Neural crest cell (in vitro differentiated cells): Measurements from ENCODE around the gene PLEKHJ1. TPM values are rescaled to one million over a fixed set of nuclear protein-coding genes. Genes with fewer than 3 reads are reported as not detected.

ENCODE experiments used
- DNase-seq: peaks from one replicate; pipeline ENCODE4 v3.0.0; 2021; ENCODE audit warnings: low read depth, mixed read lengths, low spot score
- H3K27ac Mint-ChIP-seq: one replicate; pipeline ENCODE4 v1.8.0; 2021; ENCODE audit warnings: mild to moderate bottlenecking, mixed read lengths; ENCODE audit not compliant: unreplicated experiment
- H3K27me3 Mint-ChIP-seq: 2 replicates; pipeline ENCODE4 v1.8.0; 2021; ENCODE audit warnings: low read depth, mild to moderate bottlenecking, mixed read lengths
- H3K36me3 Mint-ChIP-seq: 2 replicates; pipeline ENCODE4 v1.8.0; 2021; ENCODE audit warnings: low read depth, mild to moderate bottlenecking, mixed read lengths
- H3K4me1 Mint-ChIP-seq: 2 replicates; pipeline ENCODE4 v1.8.0; 2021; ENCODE audit warnings: mixed read lengths
- H3K4me3 Mint-ChIP-seq: one replicate; pipeline ENCODE4 v1.8.0; 2021; ENCODE audit warnings: mild to moderate bottlenecking, mixed read lengths
- H3K9me3 Mint-ChIP-seq: 2 replicates; pipeline ENCODE4 v1.8.0; 2021; ENCODE audit warnings: mixed read lengths
- total RNA-seq: library from RNA; stranded (reverse); gene quantifications from 2 replicates; pipeline ENCODE4 v1.2.1, GENCODE V29; 2021
- TF ChIP-seq, protein P1 (sequence below): fragments of 200-600 bp; sonication (generic); conservative IDR thresholded peaks from 2 replicates; pipeline ENCODE4 v1.5.0; 2021; ENCODE audit warnings: antibody characterized with exemption, mild to moderate bottlenecking

PLEKHJ1 gene
- total RNA-seq, 1 donor from 2014 or later, result 137 TPM

DNA sequence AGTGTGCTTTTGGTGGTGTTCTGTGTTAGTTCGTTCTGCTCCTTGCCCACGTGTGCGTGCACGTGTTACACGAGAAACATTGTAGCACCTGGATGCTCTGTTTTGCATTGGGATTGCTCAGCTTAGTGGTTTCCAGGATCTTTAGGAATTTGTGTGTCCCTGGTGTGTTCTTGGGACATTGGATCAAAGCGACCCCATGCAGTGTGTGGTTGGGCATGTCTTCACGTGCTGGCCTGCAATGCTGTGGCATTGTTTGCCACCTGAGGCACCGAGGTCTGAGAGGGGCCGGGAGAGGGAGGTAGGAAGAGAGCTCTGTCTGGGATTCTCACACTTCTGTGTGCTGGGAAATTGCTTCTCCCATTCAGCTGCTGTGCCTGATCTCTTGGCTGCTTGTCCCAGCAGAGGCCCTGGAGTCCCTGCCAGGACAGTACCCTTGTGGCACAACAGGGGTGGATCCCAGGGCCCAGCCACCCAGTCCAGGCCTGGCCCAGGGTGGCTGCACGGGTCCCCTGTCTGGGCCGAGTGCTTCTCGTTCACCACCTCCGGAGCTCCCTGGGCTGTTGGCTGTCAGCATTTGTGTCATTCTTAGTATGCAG, 11.3 kb downstream of the PLEKHJ1 start:
- H3K36me3 Mint-ChIP-seq, result peaks cover 6% of the 10 kb centered on the region
- H3K27me3 Mint-ChIP-seq, result peaks cover 3% of the 10 kb centered on the region
- H3K4me3 Mint-ChIP-seq, result peak overlapping the region; percentile 44
- TF ChIP-seq, protein P1, sequence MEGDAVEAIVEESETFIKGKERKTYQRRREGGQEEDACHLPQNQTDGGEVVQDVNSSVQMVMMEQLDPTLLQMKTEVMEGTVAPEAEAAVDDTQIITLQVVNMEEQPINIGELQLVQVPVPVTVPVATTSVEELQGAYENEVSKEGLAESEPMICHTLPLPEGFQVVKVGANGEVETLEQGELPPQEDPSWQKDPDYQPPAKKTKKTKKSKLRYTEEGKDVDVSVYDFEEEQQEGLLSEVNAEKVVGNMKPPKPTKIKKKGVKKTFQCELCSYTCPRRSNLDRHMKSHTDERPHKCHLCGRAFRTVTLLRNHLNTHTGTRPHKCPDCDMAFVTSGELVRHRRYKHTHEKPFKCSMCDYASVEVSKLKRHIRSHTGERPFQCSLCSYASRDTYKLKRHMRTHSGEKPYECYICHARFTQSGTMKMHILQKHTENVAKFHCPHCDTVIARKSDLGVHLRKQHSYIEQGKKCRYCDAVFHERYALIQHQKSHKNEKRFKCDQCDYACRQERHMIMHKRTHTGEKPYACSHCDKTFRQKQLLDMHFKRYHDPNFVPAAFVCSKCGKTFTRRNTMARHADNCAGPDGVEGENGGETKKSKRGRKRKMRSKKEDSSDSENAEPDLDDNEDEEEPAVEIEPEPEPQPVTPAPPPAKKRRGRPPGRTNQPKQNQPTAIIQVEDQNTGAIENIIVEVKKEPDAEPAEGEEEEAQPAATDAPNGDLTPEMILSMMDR, result no peak
- no peaks in the 10 kb centered on the region for H3K4me1 Mint-ChIP-seq
- no peak overlapping the region for H3K27ac Mint-ChIP-seq
- H3K9me3 Mint-ChIP-seq, result no peaks in the 10 kb centered on the region
- DNase-seq, result no peak

DNA sequence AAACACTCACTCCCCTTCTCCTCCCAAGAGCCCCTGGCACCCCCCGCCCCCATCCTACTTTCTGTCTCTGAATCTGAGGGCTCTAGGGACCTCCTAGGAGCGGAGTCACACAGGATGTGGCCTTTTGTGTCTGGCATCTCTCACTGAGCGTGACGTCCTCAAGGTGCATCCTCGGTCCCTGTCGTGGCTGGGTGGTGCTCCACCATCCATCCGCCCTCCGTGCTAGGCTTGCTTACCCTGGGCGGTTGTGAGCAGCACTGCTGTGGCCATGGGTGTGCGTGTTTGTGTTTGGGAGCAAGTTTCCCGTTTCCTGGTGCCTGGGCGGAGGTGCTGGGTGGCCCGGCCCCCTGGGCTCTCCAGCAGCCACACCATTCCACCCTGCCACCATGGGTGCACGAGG, 12.2 kb downstream of the PLEKHJ1 start:
- no peak overlapping the region for H3K27ac Mint-ChIP-seq
- peaks cover 5% of the 10 kb centered on the region for H3K36me3 Mint-ChIP-seq
- TF ChIP-seq, protein P1, result no peak
- no peak overlapping the region for H3K4me3 Mint-ChIP-seq
- no peaks in the 10 kb centered on the region for H3K9me3 Mint-ChIP-seq
- no peaks in the 10 kb centered on the region for H3K4me1 Mint-ChIP-seq
- peaks cover 3% of the 10 kb centered on the region for H3K27me3 Mint-ChIP-seq
- DNase-seq, result no peak

DNA sequence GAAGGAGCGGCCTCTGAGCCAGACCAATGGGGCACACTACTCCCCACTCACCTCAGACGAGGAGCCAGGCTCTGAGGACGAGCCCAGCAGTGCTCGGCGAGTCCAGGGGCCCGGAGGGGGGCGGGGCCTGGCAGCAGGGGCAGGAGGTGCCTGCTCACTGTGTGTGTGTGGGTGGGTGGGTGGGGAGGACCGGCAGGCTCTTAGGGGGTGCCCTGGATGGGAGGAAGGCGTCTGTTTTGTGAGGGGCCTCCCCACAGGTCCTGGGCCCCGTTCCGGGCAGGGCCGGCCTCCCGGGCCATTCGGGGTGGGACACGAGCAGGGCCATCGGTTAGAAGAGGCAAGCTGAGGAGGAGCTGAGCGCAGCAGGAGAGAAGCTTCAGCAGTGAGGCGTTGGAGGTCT, 12.7 kb downstream of the PLEKHJ1 start:
- H3K9me3 Mint-ChIP-seq, result no peaks in the 10 kb centered on the region
- no peak overlapping the region for H3K4me3 Mint-ChIP-seq
- no peak overlapping the region for H3K27ac Mint-ChIP-seq
- TF ChIP-seq, protein P1, result no peak
- DNase-seq, result no peak
- H3K4me1 Mint-ChIP-seq, result no peaks in the 10 kb centered on the region
- peaks cover 3% of the 10 kb centered on the region for H3K36me3 Mint-ChIP-seq
- H3K27me3 Mint-ChIP-seq, result no peaks in the 10 kb centered on the region

DNA sequence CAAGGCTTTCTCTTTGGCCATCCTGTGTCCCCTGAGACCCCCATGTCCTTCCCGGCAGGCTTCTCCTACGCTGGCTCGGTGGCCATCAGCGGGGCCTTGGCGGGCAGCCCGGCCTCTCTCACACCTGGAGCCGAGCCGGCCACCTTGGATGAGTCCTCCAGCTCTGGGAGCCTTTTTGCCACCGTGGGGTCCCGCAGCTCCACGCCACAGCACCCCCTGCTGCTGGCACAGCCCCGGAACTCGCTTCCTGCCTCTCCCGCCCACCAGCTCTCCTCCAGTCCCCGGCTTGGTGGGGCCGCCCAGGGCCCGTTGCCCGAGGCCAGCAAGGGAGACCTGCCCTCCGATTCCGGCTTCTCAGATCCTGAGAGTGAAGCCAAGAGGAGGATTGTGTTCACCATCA, 14.2 kb downstream of the PLEKHJ1 start:
- H3K9me3 Mint-ChIP-seq, result no peaks in the 10 kb centered on the region
- peaks cover 7% of the 10 kb centered on the region for H3K36me3 Mint-ChIP-seq
- H3K27ac Mint-ChIP-seq, result no peak overlapping the region
- H3K4me1 Mint-ChIP-seq, result no peaks in the 10 kb centered on the region
- TF ChIP-seq, protein P1, result peak; percentile 21
- H3K27me3 Mint-ChIP-seq, result no peaks in the 10 kb centered on the region
- DNase-seq, result no peak
- no peak overlapping the region for H3K4me3 Mint-ChIP-seq

DNA sequence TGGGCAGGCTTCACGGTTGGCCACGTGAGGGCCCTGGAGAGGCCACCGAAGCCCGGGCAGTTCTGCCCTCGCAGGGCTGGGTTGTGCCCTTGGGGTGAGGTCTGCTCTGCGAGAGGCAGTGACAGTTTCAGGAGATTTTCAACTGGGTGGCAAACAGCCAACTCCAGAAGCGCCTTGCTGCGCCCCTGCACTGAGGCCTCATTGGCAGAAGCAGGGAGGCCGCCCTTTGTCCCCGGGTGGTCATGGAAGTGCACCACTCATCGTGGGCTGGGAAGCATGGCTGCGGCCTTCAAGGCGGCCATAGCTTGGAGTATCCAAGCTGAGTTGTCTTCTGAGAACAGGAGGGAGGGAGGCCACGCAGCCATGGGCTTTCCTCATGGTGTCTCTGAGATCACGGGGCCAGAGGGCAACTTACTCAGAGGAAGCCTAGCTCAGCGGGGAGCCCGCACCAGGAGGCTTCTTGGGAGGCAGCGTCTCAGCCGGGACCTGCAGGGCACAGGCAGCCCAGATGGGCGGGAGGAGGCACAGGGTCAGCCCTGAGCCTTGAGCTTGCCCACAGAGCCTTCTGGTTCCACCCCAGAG, 14.8 kb downstream of the PLEKHJ1 start:
- Mint-ChIP-seq H3K4me1 (no peaks in the 10 kb centered on the region), H3K36me3 (peaks cover 7% of the 10 kb centered on the region), H3K4me3 (peak overlapping the region; percentile 19), H3K9me3 (no peaks in the 10 kb centered on the region), H3K27ac (no peak overlapping the region), H3K27me3 (no peaks in the 10 kb centered on the region)
- DNase-seq, result no peak
- TF ChIP-seq, protein P1, result no peak
